OCI-LY1 (cell line): ENCODE data around the gene LMBRD2.

Experiments used
- CTCF ChIP-seq: fragments of 200-600 bp; sonication (generic), shearing (Covaris generic); IDR thresholded peaks from 2 replicates; pipeline ENCODE4 v1.5.1; 2017; ENCODE audit warnings: mild to moderate bottlenecking, antibody characterized with exemption, low read length, moderate library complexity, mixed read lengths
- EZH2 ChIP-seq: fragments of 200-600 bp; sonication (generic), shearing (Covaris generic); IDR thresholded peaks from 2 replicates; pipeline ENCODE4 v1.8.0; 2017; ENCODE audit warnings: borderline replicate concordance, mixed run types, mild to moderate bottlenecking, antibody characterized with exemption, low read length, moderate library complexity, mixed read lengths

DNA sequence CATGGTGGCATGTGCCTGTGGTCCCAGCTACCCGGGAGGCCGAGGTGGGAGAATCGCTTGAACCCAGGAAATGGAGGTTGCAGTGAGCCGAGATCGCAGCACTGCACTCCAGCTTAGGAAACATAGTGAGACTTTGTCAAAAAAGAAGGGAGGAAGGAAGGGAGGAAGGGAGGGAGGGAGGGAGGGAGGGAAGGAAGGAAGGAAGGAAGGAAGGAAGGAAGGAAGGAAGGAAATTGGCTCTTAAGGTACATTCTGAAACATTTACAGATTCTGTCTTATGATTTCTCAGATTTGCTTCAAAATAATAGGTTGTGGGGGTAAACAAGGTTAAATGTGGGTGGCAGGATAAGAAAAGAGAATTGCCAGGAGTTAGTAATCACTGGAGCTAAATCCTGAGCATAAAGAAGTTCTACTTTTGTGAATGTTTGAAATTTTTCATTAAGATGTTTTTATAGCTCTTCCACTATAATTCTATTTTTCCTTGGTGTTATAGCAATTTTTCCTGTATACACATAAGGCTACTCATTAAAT is 82.9 kb downstream of the LMBRD2 start:
- no peak for TF ChIP-seq CTCF
- TF ChIP-seq EZH2, result no peak
